Measurements from ENCODE around the gene GPSM1. TPM values are rescaled to one million over a fixed set of nuclear protein-coding genes. Genes with fewer than 3 reads are reported as not detected.

GPSM1 gene
- total RNA-seq, 2 donors from 2014 or later, result 5.9 to 16.3 TPM

- H3K36me3 Mint-ChIP-seq (ENCODE audit: low read depth), result peaks cover 7% of the 10 kb centered on the region
- ATAC-seq (replicated peaks), result no peak
- H3K4me1 Mint-ChIP-seq, result no peaks in the 10 kb centered on the region
- no peak overlapping the region for H3K27ac Mint-ChIP-seq
- H3K27me3 Mint-ChIP-seq, result no peaks in the 10 kb centered on the region
- H3K4me3 Mint-ChIP-seq, result no peak overlapping the region
- H3K9me3 Mint-ChIP-seq, result no peaks in the 10 kb centered on the region
Measured at GRCh38 chr9:136366826-136367225, 39.5 kb downstream of the GPSM1 start.

DNA sequence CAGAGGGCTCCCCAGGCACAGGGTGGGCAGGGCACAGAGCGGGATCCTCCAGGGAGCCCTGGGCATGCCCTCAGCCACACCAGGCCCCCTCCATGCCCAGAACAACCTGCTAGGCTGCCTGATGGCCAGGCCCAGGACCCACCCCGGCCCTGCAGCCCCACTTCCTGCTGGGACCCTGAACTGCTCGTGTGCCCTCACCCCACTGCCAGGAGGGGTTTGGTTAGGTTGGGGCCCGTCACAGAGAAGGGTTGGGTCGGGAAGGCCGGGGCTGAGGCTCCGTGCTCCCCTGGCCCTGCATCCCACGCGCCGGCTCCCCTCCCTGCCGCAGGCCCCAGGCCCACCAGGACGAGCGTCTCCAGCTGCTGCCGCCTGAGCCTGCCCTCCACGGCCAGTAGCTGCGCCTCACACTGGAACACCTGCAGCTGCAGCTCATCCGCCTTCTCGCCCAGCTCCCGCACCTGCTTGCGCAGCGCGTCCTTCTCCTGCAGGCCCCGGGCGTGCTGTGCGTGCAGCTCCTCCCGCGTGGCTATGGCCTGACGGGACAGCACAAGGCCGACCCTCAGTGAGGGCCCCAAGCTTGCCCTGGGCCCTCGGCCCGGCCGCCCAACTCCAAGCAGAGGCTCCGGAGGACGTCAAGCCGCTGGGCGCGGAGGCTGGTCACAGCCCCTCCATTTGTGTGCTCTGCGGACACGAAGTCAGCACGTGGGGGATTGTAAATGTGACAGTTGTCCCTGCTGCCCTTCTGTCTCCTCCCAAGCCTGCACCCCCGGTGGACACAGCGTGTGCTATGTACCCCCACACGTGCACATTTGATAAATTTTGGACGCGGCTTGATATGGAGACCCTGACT lies 40.2 kb downstream of the GPSM1 start:
- H3K36me3 Mint-ChIP-seq (ENCODE audit: low read depth), result peaks cover 6% of the 10 kb centered on the region
- no peaks in the 10 kb centered on the region for H3K9me3 Mint-ChIP-seq
- H3K4me1 Mint-ChIP-seq, result no peaks in the 10 kb centered on the region
- no peak for ATAC-seq (replicated peaks)
- no peaks in the 10 kb centered on the region for H3K27me3 Mint-ChIP-seq
- no peak overlapping the region for H3K27ac Mint-ChIP-seq
- no peak overlapping the region for H3K4me3 Mint-ChIP-seq

GRCh38 chr9:136368190-136368589 lies 40.9 kb downstream of the GPSM1 start:
- H3K4me1 Mint-ChIP-seq, result no peaks in the 10 kb centered on the region
- no peaks in the 10 kb centered on the region for H3K27me3 Mint-ChIP-seq
- no peak overlapping the region for H3K27ac Mint-ChIP-seq
- ATAC-seq (replicated peaks), result no peak
- no peaks in the 10 kb centered on the region for H3K36me3 Mint-ChIP-seq (ENCODE audit: low read depth)
- H3K4me3 Mint-ChIP-seq, result no peak overlapping the region
- H3K9me3 Mint-ChIP-seq, result no peaks in the 10 kb centered on the region

DNA sequence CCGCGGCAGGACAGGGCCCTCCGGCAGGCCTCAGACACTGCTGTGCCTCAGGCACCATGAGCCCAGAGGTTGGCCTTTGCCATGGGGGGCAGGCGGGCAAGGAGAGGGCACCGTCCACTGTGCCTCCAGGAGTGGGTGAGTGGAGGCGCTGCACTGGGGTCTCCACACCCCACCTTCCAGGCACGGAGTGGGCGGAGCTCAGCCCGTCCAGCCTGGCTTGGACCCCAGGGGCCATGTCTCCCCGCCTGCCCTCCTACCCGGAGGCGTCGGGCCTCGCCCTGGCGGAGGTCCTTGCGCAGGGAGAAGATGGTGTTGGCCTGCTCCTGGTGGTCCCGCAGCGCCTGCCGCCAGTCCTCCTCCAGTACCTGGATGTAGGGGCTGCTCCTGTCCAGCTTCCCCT lies 42.7 kb downstream of the GPSM1 start:
- Mint-ChIP-seq H3K4me3 (no peak overlapping the region), H3K27ac (no peak overlapping the region), H3K4me1 (no peaks in the 10 kb centered on the region), H3K36me3 (ENCODE audit: low read depth) (peaks cover 8% of the 10 kb centered on the region), H3K27me3 (no peaks in the 10 kb centered on the region), H3K9me3 (no peaks in the 10 kb centered on the region)
- no peak for ATAC-seq (replicated peaks)

DNA sequence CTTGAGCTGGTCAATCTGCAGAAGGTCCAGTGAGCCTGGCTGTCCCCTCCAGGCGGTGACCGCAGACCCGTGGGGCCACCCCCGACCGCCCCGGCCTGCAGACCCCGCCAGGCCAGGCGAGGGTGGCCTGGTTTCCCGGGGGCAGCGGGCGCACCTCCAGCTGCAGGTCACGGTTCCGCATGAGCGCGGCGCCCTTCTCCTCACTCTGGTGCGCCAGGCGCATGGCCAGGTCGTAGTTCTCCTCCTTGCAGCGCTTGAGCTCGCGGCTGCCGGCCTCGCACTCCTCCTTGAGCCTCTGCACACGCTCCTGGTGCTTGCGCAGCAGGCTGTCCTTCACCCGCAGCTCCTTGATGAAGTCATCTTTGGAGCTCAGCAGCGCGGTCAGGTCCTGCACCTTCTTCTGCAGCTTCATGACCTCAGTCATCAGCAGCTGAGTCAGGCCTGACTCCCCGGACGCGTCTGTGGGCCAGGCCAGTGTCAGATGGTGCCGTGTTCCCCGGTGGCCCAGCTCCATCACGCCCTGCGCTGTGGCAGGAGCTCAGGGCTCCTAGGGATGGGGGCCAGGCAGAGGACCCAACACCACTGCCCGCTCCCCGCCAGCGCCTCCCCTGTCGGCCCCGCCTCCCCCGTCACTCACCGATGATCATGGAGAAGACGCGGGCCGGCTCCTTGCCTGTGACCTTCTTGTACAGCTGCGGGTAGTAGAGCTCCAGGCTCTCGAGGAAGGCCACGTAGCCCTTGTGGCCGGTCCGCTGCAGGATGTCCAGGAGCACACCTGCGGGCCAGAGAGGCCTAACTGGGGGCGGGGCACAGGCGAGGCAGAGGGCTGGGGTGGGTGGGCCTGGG lies 43.6 kb downstream of the GPSM1 start:
- Mint-ChIP-seq H3K9me3 (no peaks in the 10 kb centered on the region), H3K27ac (no peak overlapping the region), H3K4me1 (no peaks in the 10 kb centered on the region), H3K4me3 (no peak overlapping the region), H3K27me3 (no peaks in the 10 kb centered on the region), H3K36me3 (ENCODE audit: low read depth) (peaks cover 9% of the 10 kb centered on the region)
- ATAC-seq (replicated peaks), result no peak

- no peaks in the 10 kb centered on the region for H3K9me3 Mint-ChIP-seq
- no peaks in the 10 kb centered on the region for H3K27me3 Mint-ChIP-seq
- H3K27ac Mint-ChIP-seq, result no peak overlapping the region
- H3K4me3 Mint-ChIP-seq, result no peak overlapping the region
- ATAC-seq (replicated peaks), result no peak
- no peaks in the 10 kb centered on the region for H3K4me1 Mint-ChIP-seq
- H3K36me3 Mint-ChIP-seq (ENCODE audit: low read depth), result peaks cover 9% of the 10 kb centered on the region
Measured at GRCh38 chr9:136371533-136371880, 44.2 kb downstream of the GPSM1 start.

DNA sequence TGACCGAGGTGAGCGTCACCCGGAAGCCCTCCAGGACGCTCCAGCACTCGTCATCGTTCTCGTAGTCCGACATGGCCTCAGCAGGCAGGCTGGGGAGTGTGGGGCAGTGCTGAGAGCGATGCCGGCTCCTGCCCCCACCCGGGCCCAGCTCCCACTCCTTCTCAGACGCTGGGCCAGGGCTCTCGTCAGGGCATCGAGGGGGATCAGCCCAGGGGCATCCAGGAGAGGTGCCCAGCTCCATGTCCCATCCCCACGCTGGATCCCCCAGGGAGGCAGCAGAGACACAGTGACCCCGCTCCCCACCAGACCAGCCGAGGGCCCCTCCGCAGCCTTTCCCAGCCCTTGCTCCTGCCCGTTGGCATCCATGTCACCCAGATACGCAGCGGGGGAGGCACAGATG lies 44.7 kb downstream of the GPSM1 start:
- ATAC-seq (replicated peaks), result no peak
- H3K36me3 Mint-ChIP-seq (ENCODE audit: low read depth), result peaks cover 9% of the 10 kb centered on the region
- H3K27ac Mint-ChIP-seq, result no peak overlapping the region
- H3K27me3 Mint-ChIP-seq, result no peaks in the 10 kb centered on the region
- H3K4me1 Mint-ChIP-seq, result no peaks in the 10 kb centered on the region
- no peaks in the 10 kb centered on the region for H3K9me3 Mint-ChIP-seq
- H3K4me3 Mint-ChIP-seq, result no peak overlapping the region

- Mint-ChIP-seq H3K36me3 (ENCODE audit: low read depth) (peaks cover 9% of the 10 kb centered on the region), H3K9me3 (no peaks in the 10 kb centered on the region), H3K4me3 (peak overlapping the region; percentile 62), H3K4me1 (no peaks in the 10 kb centered on the region), H3K27me3 (no peaks in the 10 kb centered on the region), H3K27ac (no peak overlapping the region)
- ATAC-seq (replicated peaks), result no peak
Measured at GRCh38 chr9:136372561-136373299, 45.4 kb downstream of the GPSM1 start.

- Mint-ChIP-seq H3K27ac (no peak within 1 kb of the TSS), H3K4me1 (no peaks in the 10 kb centered on the region), H3K27me3 (no peaks in the 10 kb centered on the region), H3K4me3 (peak within 1 kb of the TSS; percentile 62), H3K9me3 (no peaks in the 10 kb centered on the region), H3K36me3 (ENCODE audit: low read depth) (peaks cover 9% of the 10 kb centered on the region)
- peak; percentile 90 for ATAC-seq (replicated peaks)
Measured at GRCh38 chr9:136373300-136374182, 46.2 kb downstream of the GPSM1 start, which contains the start of gene CARD9. TSS of gene CARD9 (minus strand) at chr9:136373669. CDS start at chr9:136372078, 1,591 bp downstream.

GRCh38 chr9:136374183-136374575 lies 46.8 kb downstream of the GPSM1 start:
- no peaks in the 10 kb centered on the region for H3K27me3 Mint-ChIP-seq
- H3K4me1 Mint-ChIP-seq, result no peaks in the 10 kb centered on the region
- H3K27ac Mint-ChIP-seq, result no peak overlapping the region
- no peak overlapping the region for H3K4me3 Mint-ChIP-seq
- peaks cover 14% of the 10 kb centered on the region for H3K36me3 Mint-ChIP-seq (ENCODE audit: low read depth)
- ATAC-seq (replicated peaks), result no peak
- H3K9me3 Mint-ChIP-seq, result no peaks in the 10 kb centered on the region

GRCh38 chr9:136375096-136375495 lies 47.8 kb downstream of the GPSM1 start:
- no peaks in the 10 kb centered on the region for H3K27me3 Mint-ChIP-seq
- no peak overlapping the region for H3K4me3 Mint-ChIP-seq
- H3K4me1 Mint-ChIP-seq, result no peaks in the 10 kb centered on the region
- H3K27ac Mint-ChIP-seq, result no peak overlapping the region
- H3K9me3 Mint-ChIP-seq, result no peaks in the 10 kb centered on the region
- no peak for ATAC-seq (replicated peaks)
- peaks cover 21% of the 10 kb centered on the region for H3K36me3 Mint-ChIP-seq (ENCODE audit: low read depth)

DNA sequence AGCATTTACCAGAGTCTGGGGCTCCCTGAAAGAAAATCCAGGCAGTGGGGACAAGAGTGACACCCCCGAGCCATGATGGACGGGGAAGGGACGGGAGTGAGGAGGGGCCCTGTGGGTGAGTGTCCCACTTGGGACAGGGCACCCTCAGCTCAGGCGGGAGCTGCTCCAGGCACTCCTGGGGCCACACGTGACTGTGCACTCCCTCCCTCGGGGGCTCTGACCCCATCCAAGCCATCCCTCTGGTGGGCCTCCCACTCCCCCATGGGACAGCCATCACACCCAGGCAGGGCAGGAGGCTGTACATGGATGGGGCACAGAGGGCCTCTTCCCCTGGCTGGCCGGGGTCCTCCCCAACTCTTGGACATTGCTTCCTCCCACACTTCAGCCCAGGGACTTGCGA lies 49.1 kb downstream of the GPSM1 start:
- no peaks in the 10 kb centered on the region for H3K4me1 Mint-ChIP-seq
- no peak for ATAC-seq (replicated peaks)
- no peaks in the 10 kb centered on the region for H3K27me3 Mint-ChIP-seq
- H3K36me3 Mint-ChIP-seq (ENCODE audit: low read depth), result peaks cover 29% of the 10 kb centered on the region
- H3K9me3 Mint-ChIP-seq, result no peaks in the 10 kb centered on the region
- H3K4me3 Mint-ChIP-seq, result no peak overlapping the region
- H3K27ac Mint-ChIP-seq, result no peak overlapping the region

DNA sequence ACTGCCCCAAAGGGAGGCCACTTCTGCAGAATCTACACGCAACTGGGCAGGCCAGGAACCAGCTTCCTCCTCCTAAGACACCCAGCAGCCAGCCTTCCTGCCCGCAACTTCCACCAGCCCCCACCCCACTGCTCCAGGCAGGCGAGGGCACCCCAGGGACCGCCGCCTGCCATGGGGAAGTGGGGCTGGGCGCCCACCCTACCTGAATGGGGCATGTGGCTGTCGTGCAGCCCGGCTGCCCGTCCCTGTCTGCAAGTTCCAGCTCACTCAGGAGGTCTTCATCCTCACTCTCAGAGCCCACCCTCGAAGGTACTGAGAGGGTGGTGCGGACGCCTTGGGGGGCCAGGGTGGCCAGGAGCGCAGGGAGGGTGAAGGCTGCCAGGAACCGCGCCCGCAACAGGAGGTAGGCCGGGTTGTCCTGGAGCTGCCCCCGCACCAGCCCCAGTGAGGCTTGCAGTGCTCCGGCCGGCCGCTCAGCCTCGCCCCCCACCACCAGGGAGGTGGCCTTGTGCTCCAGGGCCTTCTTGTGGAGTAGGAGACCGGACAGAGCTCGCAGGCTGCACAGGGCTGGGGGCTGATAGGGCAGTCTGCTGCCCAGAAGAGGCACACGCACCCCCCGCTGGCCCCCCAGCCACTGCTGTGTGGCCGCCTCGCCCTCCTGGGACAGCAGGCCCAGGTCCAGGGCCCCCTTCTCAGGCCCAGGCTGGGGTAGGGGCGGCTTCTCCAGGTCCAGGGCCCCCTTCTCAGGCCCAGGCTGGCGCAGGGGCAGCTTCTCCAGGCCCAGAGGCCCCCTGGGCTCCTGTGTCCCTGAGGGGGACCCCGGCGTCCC lies 50.2 kb downstream of the GPSM1 start:
- Mint-ChIP-seq H3K36me3 (ENCODE audit: low read depth) (peaks cover 39% of the 10 kb centered on the region), H3K27me3 (no peaks in the 10 kb centered on the region), H3K27ac (no peak overlapping the region), H3K4me1 (no peaks in the 10 kb centered on the region), H3K4me3 (no peak overlapping the region), H3K9me3 (no peaks in the 10 kb centered on the region)
- no peak for ATAC-seq (replicated peaks)

All from activated T-helper 17 cell treated with anti-CD3 and anti-CD28 coated beads, Interleukin-2, amount 50 U/mL, for 72 hours (primary cell).